ENCODE measurements around the gene AUH. TPM values are rescaled to one million over a fixed set of nuclear protein-coding genes. Genes with fewer than 3 reads are reported as not detected.

The AUH gene
- polyA plus RNA-seq, 3 donors = 31.6 to 44.3 (median 43.4) TPM

GRCh38 chr9:91349115-91349555 lies 12.6 kb downstream of the AUH start:
- DNase-seq (ENCODE audit: extremely low read depth in 1 of 11, low read depth in 9 of 11, low spot score in 4 of 11) = no peak

GRCh38 chr9:91348191-91348807 lies 13.4 kb downstream of the AUH start:
- no peak for DNase-seq (ENCODE audit: extremely low read depth in 1 of 11, low read depth in 9 of 11, low spot score in 4 of 11)

GRCh38 chr9:91347377-91347776 lies 14.3 kb downstream of the AUH start:
- DNase-seq (ENCODE audit: extremely low read depth in 1 of 11, low read depth in 9 of 11, low spot score in 4 of 11) = no peak

GRCh38 chr9:91346644-91347043 lies 15.1 kb downstream of the AUH start:
- no peak for DNase-seq (ENCODE audit: extremely low read depth in 1 of 11, low read depth in 9 of 11, low spot score in 4 of 11)

- no peak for DNase-seq (ENCODE audit: extremely low read depth in 1 of 11, low read depth in 9 of 11, low spot score in 4 of 11)
Measured at GRCh38 chr9:91345978-91346377, 15.7 kb downstream of the AUH start.

- DNase-seq (ENCODE audit: extremely low read depth in 1 of 11, low read depth in 9 of 11, low spot score in 4 of 11) = no peak
Measured at GRCh38 chr9:91342575-91342974, 19.1 kb downstream of the AUH start.

- DNase-seq (ENCODE audit: extremely low read depth in 1 of 11, low read depth in 9 of 11, low spot score in 4 of 11) = no peak
Measured at GRCh38 chr9:91341749-91342148, 20.0 kb downstream of the AUH start.

GRCh38 chr9:91341258-91341746 lies 20.4 kb downstream of the AUH start:
- DNase-seq (ENCODE audit: extremely low read depth in 1 of 11, low read depth in 9 of 11, low spot score in 4 of 11) = no peak

GRCh38 chr9:91340395-91340967 lies 21.2 kb downstream of the AUH start:
- peak in 2 of 11 donors; percentile 5 to 10 for DNase-seq (ENCODE audit: extremely low read depth in 1 of 11, low read depth in 9 of 11, low spot score in 4 of 11)

- DNase-seq (ENCODE audit: extremely low read depth in 1 of 11, low read depth in 9 of 11, low spot score in 4 of 11) = no peak
Measured at GRCh38 chr9:91338681-91339080, 23.0 kb downstream of the AUH start.

GRCh38 chr9:91336786-91337185 lies 24.9 kb downstream of the AUH start:
- DNase-seq (ENCODE audit: extremely low read depth in 1 of 11, low read depth in 9 of 11, low spot score in 4 of 11) = no peak

- no peak for DNase-seq (ENCODE audit: extremely low read depth in 1 of 11, low read depth in 9 of 11, low spot score in 4 of 11)
Measured at GRCh38 chr9:91334053-91334452, 27.7 kb downstream of the AUH start.

GRCh38 chr9:91333551-91333950 lies 28.2 kb downstream of the AUH start:
- no peak for DNase-seq (ENCODE audit: extremely low read depth in 1 of 11, low read depth in 9 of 11, low spot score in 4 of 11)

GRCh38 chr9:91332546-91333231 lies 29.0 kb downstream of the AUH start:
- DNase-seq (ENCODE audit: extremely low read depth in 1 of 11, low read depth in 9 of 11, low spot score in 4 of 11) = no peak

GRCh38 chr9:91331849-91332248 lies 29.9 kb downstream of the AUH start:
- no peak for DNase-seq (ENCODE audit: extremely low read depth in 1 of 11, low read depth in 9 of 11, low spot score in 4 of 11)

GRCh38 chr9:91328186-91328585 lies 33.5 kb downstream of the AUH start:
- no peak for DNase-seq (ENCODE audit: extremely low read depth in 1 of 11, low read depth in 9 of 11, low spot score in 4 of 11)

- DNase-seq (ENCODE audit: extremely low read depth in 1 of 11, low read depth in 9 of 11, low spot score in 4 of 11) = no peak
Measured at GRCh38 chr9:91321691-91322090, 40.0 kb downstream of the AUH start.

- no peak for DNase-seq (ENCODE audit: extremely low read depth in 1 of 11, low read depth in 9 of 11, low spot score in 4 of 11)
Measured at GRCh38 chr9:91320299-91320698, 41.4 kb downstream of the AUH start.

GRCh38 chr9:91316093-91316492 lies 45.6 kb downstream of the AUH start:
- DNase-seq (ENCODE audit: extremely low read depth in 1 of 11, low read depth in 9 of 11, low spot score in 4 of 11) = no peak

- DNase-seq (ENCODE audit: extremely low read depth in 1 of 11, low read depth in 9 of 11, low spot score in 4 of 11) = peak in 6 of 11 donors; percentile 19 to 43 (median 24)
Measured at GRCh38 chr9:91315191-91315590, 46.5 kb downstream of the AUH start.

Data from renal cortex interstitium (tissue), 11 donors.